Mucosa of descending colon (tissue), 3 donors: ENCODE results near the gene GLYR1. TPM values are rescaled to one million over a fixed set of nuclear protein-coding genes. Genes with fewer than 3 reads are reported as not detected.
A peak's percentile ranks its signal among the peaks of the same experiment; 100 is the strongest.

Source experiments
- ATAC-seq: fragments of 200-7000 bp; cut with Tn5 transposase; one replicate; pipeline ENCODE4 v1.9.1; 2020; ENCODE audit warnings: mild to moderate bottlenecking, moderate library complexity
- DNase-seq, 3 donors: peaks; one replicate each; pipeline ENCODE4 v3.0.0-alpha.2; 2020
- H3K36me3 ChIP-seq: fragments of 200-600 bp; one replicate; pipeline ENCODE4 v1.8.0; 2021; ENCODE audit warnings: low read depth, mild to moderate bottlenecking
- H3K4me1 ChIP-seq: fragments of 200-600 bp; one replicate; pipeline ENCODE4 v1.8.0; 2021; ENCODE audit warnings: low read depth, mild to moderate bottlenecking
- H3K4me3 ChIP-seq: fragments of 200-600 bp; one replicate; pipeline ENCODE4 v1.8.0; 2021; ENCODE audit warnings: mild to moderate bottlenecking
- H3K9me3 ChIP-seq: fragments of 200-600 bp; one replicate; pipeline ENCODE4 v1.8.0; 2021; ENCODE audit warnings: mild to moderate bottlenecking
- intact Hi-C, 2 donors: fragments of 100-400 bp; cut with DNase I in 1 of 2; cut with micrococcal nuclease in 1 of 2; formaldehyde crosslinking; loops; one replicate each; pipeline versions ENCODE4 v1.11.0 to v1.11.1; 2022; cut with DNase I, micrococcal nuclease
- total RNA-seq, 3 donors: library from RNA; stranded (reverse); fragmentation: NEBNext Ultra II Directional in 2 of 3; extraction: Animal tissue kit (Norgen Biotek cat#: 25700) in 2 of 3; gene quantifications; one replicate each; pipeline versions ENCODE4 v1.2.1 to v1.2.4, GENCODE V29; 2021 to 2023
- TF ChIP-seq, protein P1 (sequence below): fragments of 200-600 bp; IDR thresholded peaks from one replicate; pipeline ENCODE4 v1.8.0; 2022; ENCODE audit warnings: antibody characterized with exemption, mild to moderate bottlenecking
- donor health status: DM: no; HTN: no; CAD: no; lungs with moderate emphysema.
- donor health status: DM: no; HTN: no; CAD: no.
- donor health status: DM: no; HTN: yes; CAD: no.

GLYR1 gene
- total RNA-seq, 3 donors from 2014 or later: 110 to 123 (median 111) TPM

DNA sequence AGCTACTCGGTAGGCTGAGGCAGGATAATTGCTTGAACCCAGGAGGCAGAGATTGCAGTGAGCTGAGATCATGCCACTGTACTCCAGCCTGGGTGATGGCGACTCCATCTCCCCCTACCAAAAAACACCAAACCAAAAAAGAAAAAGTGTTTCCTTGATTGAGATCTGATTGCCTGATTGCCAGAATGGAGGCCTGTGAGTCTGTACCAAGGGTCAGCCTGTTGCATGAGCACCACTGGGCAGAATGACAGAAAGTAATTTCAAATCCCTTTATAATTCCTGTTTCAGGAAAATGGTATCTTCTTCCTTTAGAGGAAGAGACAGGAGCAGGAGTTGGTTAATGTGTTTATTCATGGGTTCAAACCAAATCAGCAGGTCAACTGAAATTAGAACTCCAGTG is 8.7 kb upstream of the GLYR1 start:
- TF ChIP-seq, protein P1, sequence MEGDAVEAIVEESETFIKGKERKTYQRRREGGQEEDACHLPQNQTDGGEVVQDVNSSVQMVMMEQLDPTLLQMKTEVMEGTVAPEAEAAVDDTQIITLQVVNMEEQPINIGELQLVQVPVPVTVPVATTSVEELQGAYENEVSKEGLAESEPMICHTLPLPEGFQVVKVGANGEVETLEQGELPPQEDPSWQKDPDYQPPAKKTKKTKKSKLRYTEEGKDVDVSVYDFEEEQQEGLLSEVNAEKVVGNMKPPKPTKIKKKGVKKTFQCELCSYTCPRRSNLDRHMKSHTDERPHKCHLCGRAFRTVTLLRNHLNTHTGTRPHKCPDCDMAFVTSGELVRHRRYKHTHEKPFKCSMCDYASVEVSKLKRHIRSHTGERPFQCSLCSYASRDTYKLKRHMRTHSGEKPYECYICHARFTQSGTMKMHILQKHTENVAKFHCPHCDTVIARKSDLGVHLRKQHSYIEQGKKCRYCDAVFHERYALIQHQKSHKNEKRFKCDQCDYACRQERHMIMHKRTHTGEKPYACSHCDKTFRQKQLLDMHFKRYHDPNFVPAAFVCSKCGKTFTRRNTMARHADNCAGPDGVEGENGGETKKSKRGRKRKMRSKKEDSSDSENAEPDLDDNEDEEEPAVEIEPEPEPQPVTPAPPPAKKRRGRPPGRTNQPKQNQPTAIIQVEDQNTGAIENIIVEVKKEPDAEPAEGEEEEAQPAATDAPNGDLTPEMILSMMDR: no peak
- H3K4me3 ChIP-seq: no peak overlapping the region
- ATAC-seq (no peak), DNase-seq (no peak)
- no peaks in the 10 kb centered on the region for H3K9me3 ChIP-seq
- intact Hi-C loops: no loop called here
- peaks cover 16% of the 10 kb centered on the region for H3K4me1 ChIP-seq
- H3K36me3 ChIP-seq: peaks cover 13% of the 10 kb centered on the region

DNA sequence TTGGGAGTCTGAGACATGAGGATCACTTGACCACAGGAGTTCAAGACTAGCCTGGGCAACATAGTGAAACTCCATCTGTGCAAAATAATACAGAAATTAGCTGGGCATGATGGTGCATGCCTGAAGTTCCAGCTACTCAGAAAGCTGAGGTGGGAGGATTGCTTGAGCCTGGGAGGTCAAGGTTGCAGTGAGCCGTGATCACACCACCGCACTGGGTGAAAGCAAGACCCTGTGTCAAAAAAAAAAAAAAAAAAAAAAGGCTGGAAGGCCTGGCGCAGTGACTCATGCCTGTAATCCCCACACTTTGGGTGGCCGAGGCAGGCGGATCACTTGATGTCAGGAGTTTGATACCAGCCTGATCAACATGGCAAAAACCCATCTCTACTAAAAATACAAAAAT is 8.3 kb upstream of the GLYR1 start:
- Histone ChIP-seq H3K4me3 (no peak overlapping the region), H3K9me3 (no peaks in the 10 kb centered on the region), H3K4me1 (peaks cover 20% of the 10 kb centered on the region), H3K36me3 (peaks cover 11% of the 10 kb centered on the region)
- ATAC-seq (no peak), DNase-seq (no peak)
- intact Hi-C loops: no loop called here
- TF ChIP-seq, protein P1: no peak

DNA sequence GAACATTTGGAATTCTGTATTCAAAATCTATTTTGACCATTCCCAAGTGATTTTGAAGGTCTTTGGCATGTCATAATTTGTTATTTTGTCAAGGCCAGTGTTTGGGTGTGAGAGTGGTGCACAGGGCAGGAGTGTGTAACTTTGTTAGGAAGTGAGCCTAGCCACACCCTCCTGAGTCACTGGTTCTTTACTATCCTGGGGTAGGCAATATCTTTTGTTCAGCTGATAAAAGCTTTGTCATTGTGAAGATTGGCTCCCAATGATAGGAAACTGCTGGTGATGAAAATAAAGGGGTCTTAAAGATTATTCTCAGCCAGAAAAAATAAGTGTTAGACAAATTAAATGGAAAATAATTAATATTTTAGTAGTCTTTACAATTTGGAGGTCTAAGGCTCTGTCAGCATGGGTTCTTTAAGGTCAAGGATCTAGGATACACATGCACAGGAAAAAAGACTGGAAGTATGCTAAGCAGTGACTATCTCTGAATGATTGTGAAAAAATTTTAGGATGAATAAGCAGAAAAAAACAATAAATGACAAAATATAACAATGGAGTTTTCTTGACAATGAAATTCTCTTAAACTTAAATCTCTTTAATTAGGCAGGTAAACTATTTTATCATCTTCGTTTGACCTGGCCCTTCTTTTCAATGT is 5.3 kb upstream of the GLYR1 start:
- no peaks in the 10 kb centered on the region for H3K9me3 ChIP-seq
- peaks cover 40% of the 10 kb centered on the region for H3K4me1 ChIP-seq
- no peak overlapping the region for H3K4me3 ChIP-seq
- peak in 1 of 3 donors; percentile 37 for DNase-seq
- TF ChIP-seq, protein P1: no peak
- ATAC-seq: peak; percentile 45
- H3K36me3 ChIP-seq: no peaks in the 10 kb centered on the region
- intact Hi-C loops: no loop called here

DNA sequence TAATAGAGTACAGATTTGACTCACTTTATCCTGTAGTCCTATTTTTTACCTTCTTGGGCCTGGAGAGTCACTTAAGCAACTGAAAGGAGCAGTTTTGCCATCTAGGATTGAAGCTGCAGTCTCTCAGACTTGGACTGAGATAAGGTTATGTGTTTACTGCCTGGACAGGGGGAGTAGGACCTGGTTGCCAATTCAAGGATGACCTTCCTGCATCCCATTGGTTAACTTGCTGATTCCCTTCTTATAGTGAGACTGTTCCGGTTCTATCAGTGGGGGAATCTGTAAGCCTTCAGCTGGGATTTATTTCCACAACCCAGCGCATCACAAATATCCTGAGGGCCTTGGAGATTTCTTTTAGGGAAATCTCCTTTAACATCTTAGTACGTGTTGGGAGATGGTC is 3.1 kb upstream of the GLYR1 start:
- no peak for DNase-seq
- TF ChIP-seq, protein P1: no peak
- intact Hi-C loops: no loop called here
- Histone ChIP-seq H3K4me3 (no peak overlapping the region), H3K4me1 (peaks cover 52% of the 10 kb centered on the region), H3K9me3 (no peaks in the 10 kb centered on the region), H3K36me3 (no peaks in the 10 kb centered on the region)
- ATAC-seq: no peak

DNA sequence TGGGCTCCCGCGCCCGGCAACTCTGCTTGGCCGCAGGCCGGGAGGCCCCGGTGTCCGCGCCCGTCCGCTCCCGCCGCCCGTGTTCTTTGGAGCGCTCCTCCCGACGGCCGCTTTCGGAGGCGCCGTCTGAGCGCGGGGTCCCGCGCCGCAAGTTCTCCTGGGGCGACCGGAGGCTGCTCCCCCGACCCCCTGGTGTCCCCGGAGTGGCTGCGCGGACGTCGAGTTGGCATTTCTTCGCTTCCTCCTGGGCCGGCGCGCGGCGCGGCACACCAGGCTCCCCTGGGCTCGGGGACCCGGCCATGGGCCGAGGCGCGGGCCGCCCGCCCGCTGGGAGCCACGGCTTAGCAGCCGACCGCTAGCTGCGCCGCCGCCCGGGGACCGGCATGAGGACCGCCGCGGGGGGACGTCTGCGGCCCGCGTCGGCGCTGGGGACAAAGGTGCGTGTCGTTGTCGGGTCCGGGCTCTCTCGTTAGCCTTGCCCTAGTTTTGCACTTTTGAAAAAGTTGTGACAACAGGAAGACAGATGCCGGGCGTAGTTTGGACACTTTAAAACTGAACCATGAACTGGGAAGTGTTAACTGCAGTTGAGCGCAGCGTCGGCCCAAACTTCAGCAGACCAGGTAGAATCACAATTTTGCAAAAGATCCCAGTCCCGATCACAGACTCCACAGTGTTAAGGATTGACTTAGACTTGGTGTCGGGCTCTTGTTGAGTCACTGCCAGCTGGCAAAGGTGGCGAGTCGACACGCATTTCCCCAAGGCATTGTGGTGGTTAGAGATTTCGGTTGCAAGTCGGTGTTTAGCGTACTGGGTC is 893 bp upstream of the GLYR1 start:
- H3K4me1 ChIP-seq: peaks cover 52% of the 10 kb centered on the region
- peak overlapping the region; percentile 98 for H3K4me3 ChIP-seq
- intact Hi-C loops: loop anchor here in 1 of 2 donors (10.0 kb wide), 1 partner anchor 107 kb away; the partner anchor contains the start of gene SEC14L5
- TF ChIP-seq, protein P1: no peak
- peak; percentile 62 to 76 (median 67) for DNase-seq
- no peaks in the 10 kb centered on the region for H3K9me3 ChIP-seq
- no peaks in the 10 kb centered on the region for H3K36me3 ChIP-seq
- ATAC-seq: peak; percentile 42
